Activated CD4-positive, alpha-beta T cell treated with anti-CD3 and anti-CD28 coated beads for 36 hours (primary cell): Measurements from ENCODE around the gene GABRR2. TPM values are rescaled to one million over a fixed set of nuclear protein-coding genes. Genes with fewer than 3 reads are reported as not detected.

Experiments used
- ATAC-seq: fragments of 200-7000 bp; cut with Tn5 transposase; one replicate; pipeline ENCODE4 v1.10.0; 2021; ENCODE audit warnings: mild to moderate bottlenecking, moderate library complexity
- CTCF ChIA-PET: fragments of 350-600 bp; sonication (Branson Sonifier 250); formaldehyde crosslinking; loops from one replicate; lab custom pipeline; 2021; ENCODE audit warnings: antibody characterized with exemption; lab: Charles Lee
- POLR2A ChIA-PET: fragments of 350-600 bp; sonication (Branson Sonifier 250); formaldehyde crosslinking; loops from one replicate; lab custom pipeline; 2021; ENCODE audit warnings: antibody characterized with exemption, inconsistent platforms; lab: Charles Lee
- DNase-seq: peaks from one replicate; pipeline ENCODE4 v3.0.0-alpha.2; 2020
- H3K27ac Mint-ChIP-seq: one replicate; pipeline ENCODE4 v1.8.0; 2021; ENCODE audit warnings: mixed read lengths
- H3K27me3 Mint-ChIP-seq: one replicate; pipeline ENCODE4 v1.8.0; 2021; ENCODE audit warnings: mixed read lengths
- H3K36me3 Mint-ChIP-seq: one replicate; pipeline ENCODE4 v1.8.0; 2021; ENCODE audit warnings: low read depth, mixed read lengths
- H3K4me1 Mint-ChIP-seq: one replicate; pipeline ENCODE4 v1.8.0; 2021; ENCODE audit warnings: mixed read lengths
- H3K4me3 Mint-ChIP-seq: one replicate; pipeline ENCODE4 v1.8.0; 2021; ENCODE audit warnings: mild to moderate bottlenecking, moderate library complexity, mixed read lengths
- H3K9me3 Mint-ChIP-seq: one replicate; pipeline ENCODE4 v1.8.0; 2021; ENCODE audit warnings: low read depth, mixed read lengths
- intact Hi-C, 2 experiments: fragments of 100-400 bp; cut with DNase I in 1 of 2; cut with micrococcal nuclease in 1 of 2; formaldehyde crosslinking; loops; one replicate each; pipeline versions ENCODE4 v1.14.2 to v1.15.1; 2022 to 2024; cut with DNase I, micrococcal nuclease
- total RNA-seq, 2 experiments: library from RNA; stranded (reverse); gene quantifications; one replicate each; pipeline ENCODE4 v1.2.3, GENCODE V29; 2021

The GABRR2 gene
- total RNA-seq, 2 experiments from 2014 or later: 0.14 to 0.49 TPM

DNA sequence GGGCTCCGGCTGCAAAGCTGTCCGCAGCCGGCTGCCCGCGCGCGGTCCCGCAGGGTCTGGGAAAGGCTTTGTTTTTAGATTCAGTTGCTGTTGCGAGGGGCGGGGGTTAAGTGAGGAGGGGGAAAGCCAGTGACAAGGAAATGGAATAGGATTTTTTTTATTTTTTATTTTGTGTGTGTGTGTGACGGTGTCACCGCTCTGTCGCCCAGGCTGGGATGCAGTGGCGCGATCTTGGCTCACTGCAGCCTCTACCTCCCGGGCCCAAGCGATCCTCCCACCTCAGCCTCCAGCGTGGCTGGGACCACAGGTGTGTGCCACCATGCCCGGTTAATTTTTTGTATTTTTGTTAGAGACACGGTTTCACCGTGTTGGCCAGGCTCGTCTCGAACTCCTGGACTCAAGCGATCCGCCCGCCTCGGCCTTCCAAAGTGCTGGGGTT is 38.0 kb upstream of the GABRR2 start:
- ATAC-seq (peak; percentile 16), DNase-seq (peak; percentile 54)
- peak overlapping the region; percentile 86 for H3K27ac Mint-ChIP-seq
- peaks cover 77% of the 10 kb centered on the region for H3K4me1 Mint-ChIP-seq
- CTCF ChIA-PET: interaction anchor here (1.1 to 8.2 kb wide), 2 partner anchors 14 to 18 kb away, joined by 3 to 74 read pairs; no protein-coding TSS in a partner anchor
- peaks cover 10% of the 10 kb centered on the region for H3K36me3 Mint-ChIP-seq
- no peaks in the 10 kb centered on the region for H3K9me3 Mint-ChIP-seq
- peak overlapping the region; percentile 91 for H3K4me3 Mint-ChIP-seq
- no peaks in the 10 kb centered on the region for H3K27me3 Mint-ChIP-seq
- POLR2A ChIA-PET: no interaction called here
- intact Hi-C loops: loop anchor here (2.0 to 10.0 kb wide), 8 partner anchors 54 to 1234 kb away; partner anchors contain the start of genes MAP3K7 (in 1 of the 2), PM20D2 (in 1 of the 2), PNRC1 (in 1 of the 2) and RRAGD (in 1 of the 2)

DNA sequence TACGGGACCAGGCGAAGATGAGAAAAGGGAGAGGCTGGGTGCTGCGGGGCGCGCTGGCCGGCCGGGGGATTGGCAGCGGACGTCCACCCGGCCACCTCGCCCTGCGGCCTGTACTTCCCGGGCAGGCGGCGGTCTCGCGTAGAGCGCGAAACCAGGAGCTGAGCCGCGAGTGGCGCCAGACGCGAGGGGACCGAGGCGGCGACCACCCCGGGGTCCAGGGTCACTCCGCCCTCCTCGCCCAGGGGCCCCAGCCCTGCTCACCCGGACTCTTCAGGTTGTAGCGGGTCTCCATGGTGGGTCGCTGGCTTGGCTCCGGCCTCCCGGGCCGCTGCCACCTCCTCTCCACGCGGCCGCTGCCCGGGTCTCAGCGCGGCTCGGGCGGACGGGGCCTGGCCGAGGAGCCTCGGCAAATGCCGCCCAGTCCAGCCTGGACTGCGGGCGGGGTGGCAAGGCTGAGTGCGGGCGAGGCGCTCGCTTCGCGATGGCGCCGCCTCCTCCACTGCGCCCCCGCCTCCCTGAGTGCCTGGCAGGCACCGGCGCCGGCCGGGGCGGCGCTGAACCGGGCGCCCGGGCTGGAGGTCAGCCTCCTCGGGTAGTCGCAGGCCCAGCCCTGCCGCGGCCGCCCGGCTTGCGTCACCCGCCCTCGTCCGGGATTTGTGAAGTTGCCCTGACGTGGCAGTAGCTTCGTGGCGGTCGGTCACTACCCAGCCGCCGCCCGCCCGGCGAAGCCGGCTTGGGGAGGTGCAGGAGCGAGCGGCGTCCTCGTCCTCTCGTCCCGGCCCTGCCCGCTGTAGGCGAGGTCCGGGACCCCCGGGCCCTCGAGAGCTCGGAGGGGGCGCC is 37.4 kb upstream of the GABRR2 start, which contains the start of gene UBE2J1:
TSS of gene UBE2J1 (minus strand) at position 445 of the 840 bp plus-strand sequence. CDS start at position 292, 153 bp downstream.
- H3K36me3 Mint-ChIP-seq: peaks cover 10% of the 10 kb centered on the region
- intact Hi-C loops: loop anchor here (1.0 to 10.0 kb wide), 11 partner anchors 54 to 1235 kb away; partner anchors contain the start of genes LYRM2 (in 1 of the 2), MAP3K7 (in 1 of the 2), PM20D2 (in 1 of the 2) and PNRC1 (in 1 of the 2)
- peak within 1 kb of the TSS; percentile 91 for H3K4me3 Mint-ChIP-seq
- CTCF ChIA-PET: interaction anchor here (0.6 to 8.2 kb wide), 7 partner anchors 14 to 111 kb away, joined by 3 to 74 read pairs (median 4); partner anchors contain the start of gene ANKRD6
- peak; percentile 85 for DNase-seq
- ATAC-seq: peak; percentile 84
- POLR2A ChIA-PET: interaction anchor here (0.6 to 1.6 kb wide), 3 partner anchors 14 to 407 kb away, joined by 3 to 5 read pairs (median 4); no protein-coding TSS in a partner anchor
- peak within 1 kb of the TSS; percentile 97 for H3K27ac Mint-ChIP-seq
- H3K27me3 Mint-ChIP-seq: no peaks in the 10 kb centered on the region
- H3K9me3 Mint-ChIP-seq: no peaks in the 10 kb centered on the region
- H3K4me1 Mint-ChIP-seq: peaks cover 74% of the 10 kb centered on the region

DNA sequence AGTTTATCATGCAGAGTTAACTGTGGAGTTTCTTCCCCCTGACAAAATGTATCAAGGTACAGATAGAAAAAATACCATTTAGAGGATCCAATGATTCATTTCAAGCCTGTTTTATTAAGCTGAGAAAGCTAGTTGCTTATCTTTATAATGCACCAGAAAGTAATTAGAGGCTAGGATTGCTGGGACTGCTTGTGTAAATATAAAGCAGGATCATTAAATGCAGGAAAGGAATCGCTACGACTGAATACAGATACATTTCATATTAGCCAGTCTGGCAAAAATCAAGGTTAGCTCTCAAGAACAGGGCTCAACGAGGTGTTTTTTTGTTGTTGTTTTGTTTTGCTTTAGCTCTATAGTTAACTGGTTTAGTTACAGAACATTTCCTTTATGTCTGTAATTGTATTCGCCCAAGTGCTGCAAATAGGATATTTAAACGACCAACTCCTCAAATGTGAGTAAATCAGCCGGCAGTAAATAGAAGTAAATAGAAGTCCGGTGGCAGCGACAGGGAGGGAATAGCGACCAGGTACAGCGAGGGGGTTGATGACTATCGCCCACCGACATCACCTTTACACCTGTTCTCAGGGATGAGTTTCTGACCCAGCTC is 36.7 kb upstream of the GABRR2 start:
- Mint-ChIP-seq H3K4me3 (peak overlapping the region; percentile 91), H3K4me1 (peaks cover 70% of the 10 kb centered on the region), H3K27ac (peak overlapping the region; percentile 97), H3K27me3 (no peaks in the 10 kb centered on the region), H3K9me3 (no peaks in the 10 kb centered on the region), H3K36me3 (peaks cover 10% of the 10 kb centered on the region)
- ATAC-seq (no peak), DNase-seq (no peak)
- POLR2A ChIA-PET: interaction anchor here (0.6 to 1.6 kb wide), 4 partner anchors 14 to 408 kb away, joined by 3 to 9 read pairs (median 4); partner anchors contain the start of gene PNRC1
- intact Hi-C loops: loop anchor here (1.0 to 10.0 kb wide), 11 partner anchors 53 to 1236 kb away; partner anchors contain the start of genes LYRM2 (in 1 of the 2), MAP3K7 (in 1 of the 2), PM20D2 (in 1 of the 2) and PNRC1 (in 1 of the 2)
- CTCF ChIA-PET: interaction anchor here (0.8 to 8.2 kb wide), 7 partner anchors 10 to 110 kb away, joined by 3 to 74 read pairs (median 5); partner anchors contain the start of gene ANKRD6

DNA sequence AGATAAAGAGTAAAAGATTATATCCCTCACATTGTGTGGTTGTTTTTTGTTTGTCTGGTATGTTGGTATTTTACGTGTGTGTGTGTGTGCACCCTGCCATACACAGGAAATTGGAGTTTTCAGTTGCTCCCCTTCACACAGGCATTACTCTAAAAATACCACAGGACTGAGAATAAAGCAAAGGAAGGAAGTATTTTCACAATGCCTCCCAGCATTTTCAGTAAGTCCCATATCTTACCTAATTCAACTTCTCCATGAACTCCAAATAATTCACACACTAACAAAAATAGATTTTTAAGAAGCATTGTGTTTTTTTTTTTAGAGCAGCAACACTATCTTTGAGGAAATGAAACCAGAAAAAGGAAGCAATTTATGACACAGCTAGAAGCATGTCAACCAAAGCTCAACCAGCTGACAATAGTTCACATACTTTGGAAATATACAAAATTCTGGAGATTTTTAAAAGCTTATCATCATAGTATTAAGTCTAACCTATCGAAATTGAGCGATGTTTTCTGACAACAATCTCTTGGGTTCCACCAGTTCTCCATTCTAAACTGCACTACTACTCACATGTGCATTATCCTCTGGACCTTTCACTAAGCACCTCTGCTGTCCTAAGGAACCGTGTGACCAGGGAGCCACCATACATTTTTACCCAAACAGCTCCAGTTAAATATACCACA is 35.3 kb upstream of the GABRR2 start:
- no peak for DNase-seq
- no peaks in the 10 kb centered on the region for H3K27me3 Mint-ChIP-seq
- peak overlapping the region; percentile 97 for H3K27ac Mint-ChIP-seq
- peaks cover 10% of the 10 kb centered on the region for H3K36me3 Mint-ChIP-seq
- POLR2A ChIA-PET: interaction anchor here (1.1 to 1.2 kb wide), 2 partner anchors 14 to 270 kb away, joined by 3 to 9 read pairs; partner anchors contain the start of gene PNRC1
- CTCF ChIA-PET: interaction anchor here (0.7 to 8.2 kb wide), 4 partner anchors 17 to 1223 kb away, joined by 3 to 74 read pairs (median 16); no protein-coding TSS in a partner anchor
- intact Hi-C loops: loop anchor here (5.0 to 10.0 kb wide), 4 partner anchors 62 to 1237 kb away; partner anchors contain the start of genes MAP3K7 (in 1 of the 2), PM20D2 (in 1 of the 2) and RRAGD (in 1 of the 2)
- H3K9me3 Mint-ChIP-seq: no peaks in the 10 kb centered on the region
- peak overlapping the region; percentile 91 for H3K4me3 Mint-ChIP-seq
- no peak for ATAC-seq
- H3K4me1 Mint-ChIP-seq: peaks cover 57% of the 10 kb centered on the region

DNA sequence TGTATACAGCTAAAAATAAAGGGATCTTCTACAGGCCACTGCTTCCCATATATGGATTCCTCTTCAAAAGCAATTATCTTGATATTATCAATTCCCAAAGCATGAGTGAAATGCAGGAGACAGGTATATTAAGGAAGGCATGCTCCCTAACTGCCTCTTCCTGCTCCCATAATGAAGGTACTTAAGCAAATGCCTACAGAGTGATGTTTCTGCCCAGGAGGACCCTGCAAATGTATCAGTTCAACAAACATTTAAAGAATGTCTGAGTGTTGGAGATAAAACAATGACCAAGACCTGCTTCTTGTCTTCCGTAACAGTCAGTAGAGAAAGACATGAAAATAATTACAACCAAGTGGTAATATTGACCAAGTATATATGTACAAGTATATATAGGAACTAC is 33.3 kb upstream of the GABRR2 start:
- peaks cover 10% of the 10 kb centered on the region for H3K36me3 Mint-ChIP-seq
- DNase-seq (no peak), ATAC-seq (no peak)
- ChIA-PET CTCF (interaction anchor here (0.6 to 4.3 kb wide), 5 partner anchors 7 to 263 kb away, joined by 3 to 27 read pairs (median 7); no protein-coding TSS in a partner anchor), POLR2A (interaction anchor here (0.8 kb wide), 1 partner anchor 289 kb away, joined by 4 read pairs; no protein-coding TSS in a partner anchor)
- no peaks in the 10 kb centered on the region for H3K9me3 Mint-ChIP-seq
- peaks cover 50% of the 10 kb centered on the region for H3K4me1 Mint-ChIP-seq
- intact Hi-C loops: no loop called here
- H3K27me3 Mint-ChIP-seq: no peaks in the 10 kb centered on the region
- no peak overlapping the region for H3K4me3 Mint-ChIP-seq
- no peak overlapping the region for H3K27ac Mint-ChIP-seq

DNA sequence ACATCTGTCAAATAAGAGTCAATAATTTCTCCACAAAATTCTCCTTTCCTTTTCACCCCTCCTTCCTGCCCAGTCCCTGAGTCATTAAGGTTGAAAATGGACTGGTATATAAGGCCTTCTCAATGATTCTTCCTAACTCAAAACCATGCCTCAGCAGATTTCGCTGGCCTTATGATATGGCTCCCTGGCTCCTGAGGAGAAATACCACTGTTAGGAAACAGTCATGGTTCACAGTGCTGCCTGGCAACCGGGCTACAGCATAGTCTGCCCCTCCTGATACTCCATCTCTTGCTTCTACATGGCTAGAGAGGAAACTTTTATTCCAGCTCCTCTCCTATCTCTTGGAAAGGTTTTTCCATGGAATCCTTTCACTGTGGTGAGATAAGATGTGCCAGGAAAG is 32.7 kb upstream of the GABRR2 start:
- ChIA-PET POLR2A (no interaction called here), CTCF (interaction anchor here (1.2 to 2.1 kb wide), 3 partner anchors 8 to 26 kb away, joined by 4 to 10 read pairs (median 7); no protein-coding TSS in a partner anchor)
- no peak overlapping the region for H3K4me3 Mint-ChIP-seq
- H3K27ac Mint-ChIP-seq: no peak overlapping the region
- no peaks in the 10 kb centered on the region for H3K27me3 Mint-ChIP-seq
- peaks cover 48% of the 10 kb centered on the region for H3K4me1 Mint-ChIP-seq
- H3K9me3 Mint-ChIP-seq: no peaks in the 10 kb centered on the region
- intact Hi-C loops: no loop called here
- H3K36me3 Mint-ChIP-seq: peaks cover 10% of the 10 kb centered on the region
- no peak for DNase-seq
- ATAC-seq: no peak

DNA sequence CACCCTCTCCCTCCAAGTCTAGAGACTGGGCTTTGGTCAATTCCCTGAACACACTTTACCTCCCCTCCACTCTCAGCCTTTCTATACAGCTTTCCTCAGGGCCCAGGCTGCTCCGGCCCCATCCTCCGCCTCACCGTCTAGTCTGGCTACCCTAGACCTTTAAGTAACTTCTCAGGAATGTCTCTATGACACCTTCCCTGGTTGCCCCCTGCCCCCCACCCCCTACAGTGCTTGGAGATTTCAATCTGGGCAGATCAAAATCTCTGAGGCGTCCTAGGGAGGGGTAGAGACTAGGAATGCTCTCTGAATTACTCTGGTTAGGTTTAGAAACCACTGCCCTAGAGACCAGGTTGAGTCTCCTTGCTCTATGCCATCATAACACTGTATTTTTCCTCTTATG is 31.3 kb upstream of the GABRR2 start:
- Mint-ChIP-seq H3K4me3 (no peak overlapping the region), H3K9me3 (no peaks in the 10 kb centered on the region), H3K4me1 (peaks cover 45% of the 10 kb centered on the region), H3K27me3 (no peaks in the 10 kb centered on the region), H3K27ac (no peak overlapping the region), H3K36me3 (peaks cover 11% of the 10 kb centered on the region)
- DNase-seq (no peak), ATAC-seq (no peak)
- intact Hi-C loops: no loop called here
- POLR2A ChIA-PET: no interaction called here
- CTCF ChIA-PET: interaction anchor here (0.5 to 2.1 kb wide), 4 partner anchors 9 to 162 kb away, joined by 3 to 10 read pairs (median 4); no protein-coding TSS in a partner anchor

DNA sequence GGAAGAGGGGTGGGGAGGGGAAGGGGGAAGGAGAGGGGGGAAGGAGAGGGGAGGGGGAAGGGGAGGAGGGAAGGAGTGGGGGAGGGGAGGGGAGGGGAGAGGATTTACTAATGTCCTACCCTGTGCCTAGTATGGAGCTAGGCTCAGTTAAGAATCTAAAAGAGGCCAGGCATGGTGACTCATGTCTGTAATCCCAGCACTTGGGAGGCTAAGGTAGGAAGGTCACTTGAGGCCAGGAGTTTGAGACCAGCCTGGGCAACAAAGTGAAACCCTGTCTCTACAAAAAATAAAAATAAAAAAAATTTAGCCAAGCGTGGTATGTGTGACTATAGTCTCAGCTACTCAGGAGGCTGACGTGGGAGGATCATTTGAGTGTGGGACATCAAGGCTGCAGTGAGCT is 24.5 kb upstream of the GABRR2 start:
- Mint-ChIP-seq H3K9me3 (no peaks in the 10 kb centered on the region), H3K4me1 (peaks cover 4% of the 10 kb centered on the region), H3K4me3 (no peak overlapping the region), H3K27me3 (no peaks in the 10 kb centered on the region), H3K36me3 (peaks cover 25% of the 10 kb centered on the region), H3K27ac (no peak overlapping the region)
- POLR2A ChIA-PET: interaction anchor here (0.7 kb wide), 1 partner anchor 18 kb away, joined by 3 read pairs; no protein-coding TSS in a partner anchor
- CTCF ChIA-PET: interaction anchor here (0.7 kb wide), 1 partner anchor 18 kb away, joined by 3 read pairs; no protein-coding TSS in a partner anchor
- intact Hi-C loops: no loop called here
- DNase-seq (no peak), ATAC-seq (no peak)

DNA sequence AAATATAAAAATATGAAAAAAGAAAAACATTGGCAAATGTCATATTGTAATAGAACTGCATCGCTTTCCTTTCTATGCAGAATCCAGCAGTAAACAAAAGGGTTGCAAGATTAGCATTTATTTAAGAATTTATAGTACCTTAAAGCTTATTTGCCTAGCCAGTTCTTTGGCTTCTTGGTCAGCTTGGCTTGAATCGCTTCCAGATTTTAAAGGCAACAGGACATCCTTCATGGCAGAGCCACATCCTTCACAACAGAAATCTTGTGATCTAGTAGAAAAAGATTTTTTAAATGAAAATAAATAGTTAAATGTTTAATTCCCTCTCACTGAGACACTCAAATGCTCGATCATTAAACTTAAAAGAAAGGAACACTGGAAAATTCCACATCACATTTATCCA is 20.1 kb upstream of the GABRR2 start:
- ATAC-seq: no peak
- Mint-ChIP-seq H3K4me3 (no peak overlapping the region), H3K4me1 (no peaks in the 10 kb centered on the region), H3K36me3 (peaks cover 22% of the 10 kb centered on the region), H3K27me3 (no peaks in the 10 kb centered on the region), H3K9me3 (no peaks in the 10 kb centered on the region), H3K27ac (no peak overlapping the region)
- POLR2A ChIA-PET: no interaction called here
- CTCF ChIA-PET: interaction anchor here (0.6 to 1.1 kb wide), 2 partner anchors 9 to 165 kb away, joined by 3 read pairs; no protein-coding TSS in a partner anchor
- intact Hi-C loops: no loop called here
- no peak for DNase-seq

DNA sequence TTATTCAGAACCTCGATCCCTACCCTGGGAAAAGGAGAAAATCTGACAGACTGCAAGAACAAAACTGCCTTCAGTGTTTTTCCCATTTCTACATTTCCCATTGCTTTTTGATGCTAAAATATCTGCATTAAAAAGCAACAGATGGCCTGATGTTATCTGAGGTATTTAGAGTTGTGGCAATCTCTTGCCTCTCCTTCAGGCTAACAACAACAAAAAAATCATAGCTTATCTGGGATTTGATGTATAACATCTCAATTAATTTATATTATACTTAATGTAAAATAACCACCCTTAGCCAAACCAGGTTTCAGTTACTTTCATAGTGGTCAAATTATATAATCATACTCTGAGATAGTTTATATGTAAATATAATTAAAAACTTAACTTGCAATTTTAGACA is 15.8 kb upstream of the GABRR2 start:
- CTCF ChIA-PET: no interaction called here
- H3K27me3 Mint-ChIP-seq: no peaks in the 10 kb centered on the region

More for the DNA sequence above, 15.8 kb upstream of the GABRR2 start:
- no peaks in the 10 kb centered on the region for H3K4me1 Mint-ChIP-seq
- no peaks in the 10 kb centered on the region for H3K9me3 Mint-ChIP-seq
- H3K27ac Mint-ChIP-seq: no peak overlapping the region
- intact Hi-C loops: no loop called here
- DNase-seq (no peak), ATAC-seq (no peak)
- POLR2A ChIA-PET: no interaction called here
- no peak overlapping the region for H3K4me3 Mint-ChIP-seq
- peaks cover 14% of the 10 kb centered on the region for H3K36me3 Mint-ChIP-seq
